NCI-H524 treated with DMSO at 0.1 percent for 48 hours (cell line): Measurements from ENCODE around the gene GPR183.

ENCODE experiments used
- DNase-seq: peaks from one replicate; lab custom pipeline; 2025; lab: John Stamatoyannopoulos, UW

Gene GPR183

DNA sequence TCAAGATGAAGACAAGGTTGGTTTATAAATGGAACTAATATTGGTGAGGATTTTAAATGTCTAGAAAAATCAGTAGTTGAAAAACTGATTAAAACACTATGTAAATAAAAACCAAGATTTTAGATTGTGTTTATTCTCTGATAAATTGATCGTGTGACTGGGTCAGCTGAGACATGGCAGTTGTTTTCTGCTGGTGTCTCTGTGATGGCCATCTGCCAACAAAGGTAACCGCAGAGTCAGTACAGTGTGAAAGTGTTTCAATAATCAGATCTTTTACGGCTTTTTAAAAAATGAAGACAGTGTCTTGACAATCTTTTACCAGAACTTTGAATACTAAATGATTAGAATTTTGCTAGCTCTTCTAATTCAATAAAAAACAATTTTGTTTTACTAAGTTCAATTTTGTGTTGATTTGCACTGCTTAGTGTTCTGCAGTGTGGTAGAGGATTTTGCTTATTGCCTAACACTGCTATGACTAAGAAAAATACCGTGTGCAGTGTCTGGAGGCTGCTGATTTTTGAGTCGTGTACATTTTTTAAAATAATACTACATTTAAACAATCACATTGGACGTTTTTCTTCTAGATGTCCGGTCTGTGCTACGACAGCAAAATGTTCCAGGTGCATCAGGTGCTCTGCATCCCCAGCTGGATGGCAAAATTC is 32.7 kb upstream of the GPR183 start:
- DNase-seq: no peak

DNA sequence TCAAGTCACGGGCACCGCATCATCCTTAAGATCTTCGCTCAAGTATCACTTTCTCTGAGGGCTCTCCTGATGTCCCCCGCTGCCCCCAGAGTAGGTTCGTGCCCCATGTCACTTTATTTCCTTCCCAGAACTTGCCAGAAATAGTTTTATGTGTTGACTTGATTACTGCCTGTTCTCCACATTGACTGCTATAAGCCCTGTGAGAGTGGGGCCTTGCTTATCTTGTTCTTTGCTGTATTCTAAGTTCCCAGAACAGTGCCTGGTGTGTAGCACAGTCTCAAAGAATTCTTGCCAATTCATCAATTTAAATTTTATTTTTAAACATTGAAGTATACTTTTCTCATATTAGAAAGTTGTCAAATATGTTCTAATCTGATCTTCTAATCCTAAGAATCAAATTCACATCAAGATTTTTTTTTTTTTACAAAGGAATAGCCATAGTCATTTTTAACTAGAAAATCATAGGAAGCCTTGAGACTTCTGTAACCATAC is 32.1 kb upstream of the GPR183 start:
- DNase-seq: no peak

DNA sequence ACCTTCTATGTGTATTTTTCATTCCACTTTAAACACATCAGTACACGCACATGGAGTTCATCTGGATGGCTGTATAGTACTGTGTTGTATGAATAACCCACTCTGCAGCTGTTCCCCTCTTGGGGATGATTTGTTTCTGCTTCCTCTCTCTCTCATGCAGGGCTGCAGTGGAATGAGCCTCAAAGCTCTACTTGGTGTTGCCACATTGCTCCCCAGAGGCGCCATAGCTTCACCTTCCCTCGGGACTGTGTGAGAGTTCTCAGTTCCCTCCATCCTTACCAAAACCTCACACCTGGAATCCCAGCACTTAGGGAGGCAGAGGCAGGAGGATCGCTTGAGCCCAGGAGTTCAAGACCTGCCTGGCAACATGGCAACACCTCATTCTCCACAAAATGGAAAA is 28.4 kb upstream of the GPR183 start:
- DNase-seq: no peak

DNA sequence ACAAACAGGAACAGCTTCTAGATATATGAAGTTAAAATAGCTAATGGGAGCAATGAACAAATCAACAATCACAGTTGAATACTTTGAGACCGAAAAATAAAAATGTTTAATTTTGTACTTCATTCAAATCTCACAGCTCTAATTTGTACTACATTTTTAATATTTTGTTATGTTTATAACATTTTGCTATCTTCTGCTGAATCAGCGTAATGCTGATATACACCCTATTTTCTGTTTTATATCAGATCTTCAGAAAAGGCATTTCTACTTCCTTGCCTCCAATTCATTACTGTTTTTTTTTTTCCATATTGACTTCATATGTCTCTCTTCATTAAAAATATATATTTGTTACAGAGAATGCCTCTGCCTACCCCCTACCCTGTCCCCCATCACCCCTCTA is 27.9 kb upstream of the GPR183 start:
- DNase-seq: no peak

DNA sequence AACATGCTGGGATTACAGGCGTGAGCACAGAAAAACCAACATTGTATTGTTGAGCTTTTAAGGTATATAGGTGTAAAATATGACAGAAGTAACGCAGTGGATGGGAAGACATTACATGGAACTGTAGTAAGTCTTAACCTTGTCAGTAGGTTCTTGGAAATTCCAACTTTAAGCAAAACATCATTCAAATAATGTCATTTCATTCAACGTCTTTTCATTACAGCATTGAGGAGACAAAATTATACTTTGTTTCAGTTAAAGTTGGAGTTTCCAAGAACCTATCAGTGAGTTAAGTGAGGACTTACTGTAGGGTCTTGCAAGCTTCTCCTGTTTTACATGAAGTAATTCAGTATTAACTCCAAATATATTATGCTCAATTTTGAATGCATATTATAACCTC is 27.0 kb upstream of the GPR183 start:
- no peak for DNase-seq

DNA sequence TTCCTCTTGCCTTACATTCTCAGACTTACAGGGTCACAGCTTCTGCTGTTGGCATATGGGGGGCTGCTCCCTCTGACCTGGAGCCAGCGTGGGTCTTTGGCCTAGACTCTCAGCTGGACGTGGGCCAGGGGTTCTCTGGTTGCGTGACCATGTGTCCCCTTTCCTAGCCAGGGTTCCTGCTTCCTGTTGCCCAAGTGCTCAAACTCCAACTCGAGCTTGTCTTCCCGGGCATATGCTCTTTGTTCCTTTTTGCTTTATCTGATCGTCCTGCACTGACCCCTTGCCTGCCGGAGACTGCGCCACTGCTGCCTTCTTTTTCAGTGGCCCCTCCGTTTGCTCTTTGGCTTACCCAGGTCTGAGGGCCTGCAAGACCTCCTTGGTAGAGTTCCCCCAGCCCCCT is 25.3 kb upstream of the GPR183 start:
- no peak for DNase-seq

DNA sequence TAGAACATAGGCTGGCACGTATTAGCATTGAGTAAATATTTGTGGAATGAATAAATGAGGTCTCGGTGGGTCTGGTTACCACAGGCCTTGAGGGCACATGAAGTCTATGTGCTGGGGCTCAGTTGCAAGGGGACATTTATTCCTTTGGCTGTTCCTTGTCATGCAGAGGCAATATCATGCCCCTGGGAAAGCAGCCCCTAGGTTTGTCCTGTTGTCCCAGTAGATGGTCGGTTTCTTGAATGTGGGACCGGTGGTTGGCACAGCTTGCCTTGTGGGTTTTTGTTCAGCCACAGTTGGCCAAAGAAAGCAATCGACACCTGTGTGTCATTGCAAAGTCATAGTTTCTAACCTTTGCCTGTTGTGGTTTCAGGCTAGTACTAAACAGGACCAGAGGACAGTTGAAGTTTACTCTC is 24.7 kb upstream of the GPR183 start:
- DNase-seq: no peak

DNA sequence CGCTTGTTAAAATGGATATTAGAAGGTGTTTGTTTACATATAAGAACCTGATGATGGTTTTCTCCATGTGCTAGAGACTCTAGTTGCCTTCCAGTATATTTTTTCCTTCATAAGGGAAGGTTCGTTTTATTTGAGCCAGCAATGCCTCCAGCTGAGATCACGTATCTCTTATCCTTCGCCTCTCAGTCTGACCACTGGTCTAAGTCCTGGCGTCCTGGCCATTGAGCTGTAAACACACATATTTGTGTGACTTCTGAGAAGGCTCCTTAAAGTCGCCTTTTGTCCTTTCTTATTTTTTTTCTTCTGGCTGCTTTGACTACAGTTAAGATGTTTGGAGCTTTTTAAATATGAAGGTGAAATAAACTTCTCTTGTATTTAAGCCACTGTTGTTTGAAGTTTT is 23.7 kb upstream of the GPR183 start:
- DNase-seq: no peak

DNA sequence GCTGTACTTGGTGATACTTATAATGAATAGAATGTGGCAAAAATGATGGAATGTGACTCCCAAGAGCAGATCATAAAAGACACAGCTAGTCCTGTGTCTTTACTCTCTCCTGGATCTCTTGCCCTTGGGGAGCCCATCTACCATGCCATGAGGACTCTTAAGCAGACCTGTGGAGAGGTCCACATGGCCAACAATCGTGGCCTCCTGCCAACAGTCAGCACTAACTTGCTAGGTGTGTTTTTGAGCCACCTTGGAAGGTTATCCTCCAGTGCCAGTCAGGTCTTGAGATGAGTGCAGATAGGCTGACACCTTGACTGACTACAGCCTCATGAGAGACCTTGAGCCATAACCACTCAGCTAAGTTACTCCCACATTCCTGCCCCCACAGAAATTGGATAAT is 22.3 kb upstream of the GPR183 start:
- DNase-seq: no peak

DNA sequence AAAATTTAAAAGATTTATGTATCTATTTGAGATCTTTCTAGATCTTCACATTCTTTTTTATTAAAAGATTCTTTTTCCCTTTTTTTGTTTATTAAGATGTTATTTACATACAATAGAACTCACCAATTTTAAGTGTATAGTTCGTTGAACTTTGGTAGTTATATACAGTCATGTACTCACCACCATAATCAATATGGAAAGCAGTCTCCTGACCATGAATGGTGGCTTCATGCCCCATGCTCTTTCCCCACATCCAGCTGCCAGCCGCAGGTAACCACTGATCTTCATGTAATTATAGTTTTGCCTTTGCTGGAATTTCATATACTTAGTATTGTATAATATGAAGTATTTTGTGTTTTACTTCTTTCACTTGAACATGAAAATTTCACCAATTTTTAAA is 20.6 kb upstream of the GPR183 start:
- no peak for DNase-seq

DNA sequence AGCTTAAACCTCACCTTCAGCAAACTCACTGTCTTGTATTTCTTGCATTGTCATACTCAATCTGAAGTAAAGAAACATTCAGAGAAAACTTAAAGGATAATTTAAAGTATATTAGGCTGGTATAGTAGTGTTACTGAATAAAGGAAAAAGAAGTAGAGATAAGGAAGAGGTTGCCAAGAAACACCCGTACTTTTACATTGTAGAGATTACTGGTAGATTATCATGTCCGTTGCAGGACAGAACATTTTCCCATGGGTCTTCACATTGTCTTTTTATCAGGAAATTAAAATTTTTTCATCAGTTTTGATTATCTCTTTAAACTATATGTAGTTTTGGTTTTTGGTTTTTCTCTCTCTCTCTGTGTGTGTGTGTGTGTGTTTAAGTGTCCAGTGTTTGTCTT is 19.9 kb upstream of the GPR183 start:
- no peak for DNase-seq

DNA sequence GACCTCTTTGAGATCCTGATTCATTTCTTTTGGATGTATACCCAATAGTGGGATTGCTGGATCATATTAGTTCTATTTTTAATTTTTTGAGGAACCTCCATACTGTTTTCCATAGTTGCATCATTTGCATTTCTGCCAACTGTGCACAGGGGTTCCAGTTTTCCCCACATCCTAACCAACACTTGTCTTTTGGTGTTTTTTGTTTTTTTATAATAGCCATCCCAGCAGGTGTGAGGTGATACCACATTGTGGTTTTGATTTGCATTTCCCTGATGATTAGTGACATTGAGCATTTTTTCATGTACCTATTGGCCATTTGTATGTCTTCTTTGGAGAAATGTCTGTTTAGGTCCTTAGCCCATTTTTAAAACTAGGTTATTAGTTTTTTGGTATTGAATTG is 18.8 kb upstream of the GPR183 start:
- DNase-seq: no peak

DNA sequence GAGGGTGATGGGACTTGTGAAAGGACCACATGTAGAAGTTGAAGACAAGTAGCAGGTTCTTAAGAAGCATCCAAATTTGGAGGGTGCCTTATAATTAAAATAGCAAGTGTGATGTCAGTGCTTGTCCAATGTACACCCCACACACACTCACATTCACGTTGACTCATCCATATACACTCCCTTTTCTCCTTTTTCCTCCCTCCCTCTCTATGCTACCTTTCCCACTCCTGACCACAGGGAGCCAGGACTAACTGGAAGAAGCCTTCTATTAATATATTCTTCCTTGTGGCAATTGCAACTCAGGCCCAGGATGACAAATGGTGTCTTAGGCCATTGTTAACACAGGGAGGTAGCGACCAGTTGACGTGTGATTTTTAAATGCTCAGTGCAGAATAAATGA is 16.3 kb upstream of the GPR183 start:
- DNase-seq: no peak

DNA sequence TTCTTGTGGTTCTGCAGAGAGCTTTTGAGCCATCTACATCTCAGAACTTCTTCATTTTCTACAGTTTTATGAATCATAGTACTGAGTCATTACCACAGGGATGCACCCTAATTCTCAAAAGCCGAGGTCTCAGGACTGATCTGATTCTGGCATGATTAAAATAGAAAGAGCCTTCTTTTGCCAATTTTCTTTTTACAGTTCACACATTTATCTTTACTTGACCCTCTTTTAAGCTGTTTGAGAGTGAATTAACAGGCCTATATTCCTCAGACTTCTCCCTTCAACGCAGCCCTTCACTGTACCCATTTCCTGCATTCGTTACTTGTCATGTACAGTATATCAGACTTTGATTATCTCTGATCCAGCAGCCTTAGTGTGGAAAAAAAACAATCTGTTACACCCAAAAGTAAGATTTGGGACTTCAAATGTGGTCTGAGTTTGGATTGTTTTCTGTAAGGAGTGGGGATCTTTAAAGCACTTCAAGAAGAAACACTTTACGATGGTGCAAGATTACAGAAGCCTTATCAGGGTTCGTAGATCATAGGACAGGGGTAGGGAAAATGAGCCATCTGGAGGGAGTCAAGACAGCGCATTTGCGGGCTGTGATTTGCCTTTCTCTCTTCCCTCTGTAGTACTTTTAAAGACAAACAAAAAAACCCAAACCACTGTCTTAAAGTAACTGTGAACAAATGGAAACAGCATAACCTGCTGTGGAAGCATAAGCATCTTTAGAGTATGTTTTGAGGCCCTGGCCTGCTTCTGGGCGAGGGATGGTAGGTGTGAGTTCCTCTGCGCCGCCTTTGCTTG is 15.3 kb upstream of the GPR183 start:
- DNase-seq: no peak

DNA sequence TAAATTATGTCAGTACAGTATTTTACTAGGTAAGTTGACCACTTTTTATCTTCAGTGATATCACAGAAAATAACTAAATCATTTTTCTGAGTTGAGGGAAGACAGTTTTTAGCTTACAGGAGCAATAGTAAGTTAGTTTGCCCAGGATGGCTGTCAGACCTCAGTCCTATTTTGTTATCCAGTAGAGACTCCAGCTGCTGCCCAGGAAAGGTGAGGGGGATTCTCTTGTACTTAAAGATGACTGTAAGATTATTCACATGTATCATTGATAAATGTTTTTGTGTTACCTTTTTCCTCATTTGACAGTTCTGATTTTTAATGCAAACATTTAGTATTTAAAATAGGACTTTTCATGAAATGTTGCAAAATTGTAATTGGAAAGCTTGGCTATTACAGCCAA is 14.5 kb upstream of the GPR183 start:
- no peak for DNase-seq

DNA sequence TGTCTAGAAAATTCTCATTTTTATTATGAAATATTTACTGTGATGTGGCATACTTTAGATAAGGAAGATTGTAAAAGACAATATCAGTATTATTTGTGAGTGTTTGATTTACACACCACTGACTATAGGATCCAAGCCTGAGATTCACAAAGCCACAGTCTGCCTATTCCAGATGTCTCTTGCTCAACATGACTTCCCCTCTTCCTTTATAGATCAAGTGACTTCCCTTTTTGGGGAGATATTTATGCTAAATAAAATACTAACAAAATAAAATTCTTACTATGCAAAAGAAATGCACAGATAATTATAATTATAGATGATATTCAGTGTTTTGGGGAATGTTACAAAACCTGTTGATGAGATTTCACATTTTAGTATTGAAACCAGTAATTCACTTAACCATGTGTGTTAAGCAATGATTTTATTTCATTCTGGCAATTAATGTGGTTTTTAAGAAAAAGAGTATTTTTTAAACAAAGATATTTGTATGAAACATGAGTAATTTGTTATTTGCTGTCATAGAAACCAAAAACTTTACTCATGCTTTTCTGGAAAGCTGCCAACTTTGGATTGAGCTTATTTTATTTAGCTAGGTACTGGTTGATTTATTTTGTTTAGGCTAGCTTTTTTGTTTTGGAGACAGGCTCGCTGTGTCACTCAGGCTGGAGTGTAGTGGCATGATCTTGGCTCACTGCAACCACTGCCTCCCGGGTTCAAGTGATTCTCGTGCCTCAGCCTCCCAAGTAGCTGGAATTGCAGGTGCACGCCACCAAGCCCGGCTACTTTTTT is 13.7 kb upstream of the GPR183 start:
- DNase-seq: no peak

DNA sequence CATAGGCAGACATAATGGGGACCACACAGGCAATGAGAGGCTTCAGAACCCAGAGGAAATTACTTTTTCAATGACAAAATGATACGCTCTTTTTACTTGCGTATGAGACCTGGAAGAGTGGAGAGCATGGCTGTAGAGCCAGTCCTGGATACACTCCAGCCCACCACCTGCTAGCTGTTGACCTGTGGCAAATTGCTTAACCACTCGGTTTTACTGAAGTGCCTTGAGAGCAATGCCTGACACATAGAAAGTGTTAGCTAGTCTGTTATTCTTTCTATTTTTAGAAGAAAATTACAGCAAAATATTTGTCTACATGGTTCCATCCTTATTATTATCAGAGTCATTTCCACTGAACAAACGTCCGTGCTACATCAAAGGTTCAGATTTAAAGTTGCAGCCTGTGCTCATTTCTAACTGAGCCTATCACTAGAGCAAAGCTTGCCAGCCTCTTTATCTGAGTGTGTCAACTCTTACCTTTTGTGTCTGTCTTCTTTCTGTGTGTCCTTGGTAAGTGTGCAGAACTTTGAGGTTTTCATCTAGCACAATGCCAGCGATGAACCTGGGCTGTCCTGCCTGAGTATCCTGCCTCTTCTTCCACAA is 9.6 kb upstream of the GPR183 start:
- no peak for DNase-seq

DNA sequence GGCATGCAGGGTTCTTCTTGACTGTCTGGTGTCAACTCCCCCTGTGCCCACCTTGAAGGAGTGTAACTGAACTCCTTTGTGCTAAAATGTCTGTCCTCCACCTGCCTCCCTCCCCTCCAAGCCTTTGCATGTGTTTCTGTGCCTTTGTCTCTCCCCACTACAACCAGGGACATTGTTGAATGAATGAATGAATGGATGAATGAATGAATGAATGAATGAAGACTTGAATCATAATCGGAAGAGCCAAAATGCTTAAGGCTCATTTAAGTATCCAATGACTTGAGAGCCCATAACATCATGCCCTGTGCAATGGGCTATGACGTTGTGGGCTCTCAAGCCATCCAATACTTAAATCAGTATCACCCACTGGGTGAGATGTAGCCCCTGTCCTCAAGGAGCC is 9.0 kb upstream of the GPR183 start:
- no peak for DNase-seq

DNA sequence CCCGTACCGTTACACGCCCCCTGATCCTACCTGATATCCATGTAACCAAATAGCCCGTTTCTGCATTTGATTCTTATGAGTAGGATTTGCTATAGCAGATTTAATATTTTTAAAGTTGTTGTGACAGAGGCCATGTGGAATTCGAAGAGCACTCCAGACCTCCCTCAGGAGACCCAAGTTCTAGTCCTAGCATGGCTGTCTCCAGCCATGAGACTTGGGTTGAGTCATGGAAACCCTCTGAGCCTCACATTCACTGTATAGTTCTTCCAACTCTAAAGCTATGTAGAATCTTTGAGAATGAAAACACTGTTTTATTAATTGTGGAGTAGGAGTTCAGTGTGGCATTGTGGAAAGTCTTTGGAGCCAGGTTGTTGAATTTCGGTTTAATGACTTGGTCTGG is 8.0 kb upstream of the GPR183 start:
- DNase-seq: no peak

DNA sequence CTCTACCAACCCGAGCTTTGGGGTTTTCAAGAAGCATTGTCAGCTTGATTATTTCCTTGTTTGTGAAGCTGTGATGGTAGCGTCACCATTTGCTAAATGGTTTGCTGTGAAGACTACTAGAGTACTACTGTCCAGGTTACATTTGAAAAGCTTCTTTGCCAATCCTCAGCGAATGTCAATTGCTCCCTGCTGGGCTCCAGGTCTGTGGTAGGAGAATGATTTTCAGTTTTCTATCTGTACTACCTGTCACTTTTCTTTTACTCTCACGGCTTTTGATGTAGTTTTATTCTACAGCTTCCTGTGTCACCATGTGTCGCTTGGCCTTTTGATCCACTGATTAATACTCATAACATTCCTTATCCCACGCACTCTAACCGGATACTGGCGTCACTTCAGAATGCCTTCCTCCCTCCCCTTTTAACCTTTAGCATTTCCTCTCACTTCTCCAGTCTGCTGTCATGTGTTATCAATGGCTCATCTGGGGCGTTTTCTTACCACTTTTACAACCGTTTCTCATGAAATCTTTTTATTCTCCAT is 7.5 kb upstream of the GPR183 start:
- no peak for DNase-seq

DNA sequence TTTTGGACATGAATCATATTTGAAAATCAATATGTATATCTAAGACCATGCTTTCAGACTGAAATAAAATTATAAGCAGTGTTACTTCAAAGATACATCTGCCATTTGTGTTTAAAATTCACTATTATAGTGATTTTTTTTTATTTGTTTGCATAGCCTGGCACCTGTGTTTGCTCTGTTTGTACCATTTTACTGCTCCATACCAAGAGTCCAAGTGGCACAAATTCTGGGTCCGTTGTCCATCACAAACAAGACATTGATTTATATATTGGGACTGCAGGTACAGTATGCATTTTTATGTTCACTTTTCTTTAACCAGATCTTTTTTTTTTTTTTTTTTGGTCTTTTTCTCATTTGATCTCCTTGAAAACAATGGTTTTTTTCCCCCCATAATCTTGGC is 6.7 kb upstream of the GPR183 start:
- DNase-seq: no peak

DNA sequence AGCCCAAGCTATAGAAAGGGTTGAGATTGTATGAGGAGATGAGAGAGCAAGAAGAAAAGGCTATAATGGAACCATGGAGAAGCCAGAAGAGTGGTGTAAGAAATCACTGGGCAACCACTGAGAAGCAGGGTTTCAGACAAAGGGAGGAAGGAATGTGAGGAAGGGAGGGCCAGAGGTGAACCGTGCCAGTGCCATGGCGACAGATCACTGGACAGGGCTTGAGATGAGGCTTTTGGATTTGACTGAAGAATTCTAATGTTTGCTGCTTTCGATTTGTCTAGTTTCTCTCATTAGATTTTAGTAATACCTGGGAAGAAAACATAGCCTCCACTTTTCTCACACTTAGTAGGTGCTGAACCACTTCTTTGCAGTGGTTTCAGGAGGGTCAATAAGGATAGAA is 6.3 kb upstream of the GPR183 start:
- no peak for DNase-seq
